Right lobe of liver (tissue), 6 donors: ENCODE data around the gene LGALS3BP. TPM values are rescaled to one million over a fixed set of nuclear protein-coding genes. Genes with fewer than 3 reads are reported as not detected.

Experiments
- ATAC-seq, 4 donors: fragments of 200-7000 bp; cut with Tn5 transposase; one replicate each; pipeline ENCODE4 v1.9.1; 2020; ENCODE audit warnings: mild to moderate bottlenecking in 4 of 4, moderate library complexity in 4 of 4
- DNase-seq, 3 donors: peaks; one replicate each; pipeline ENCODE4 v3.0.0-alpha.2; 2020
- H3K27ac ChIP-seq, 3 donors: fragments of 200-600 bp; one replicate each; pipeline ENCODE4 v1.8.0; 2022
- H3K27me3 ChIP-seq, 2 donors: fragments of 200-600 bp; one replicate each; pipeline ENCODE4 v1.8.0; 2022
- H3K36me3 ChIP-seq, 4 donors: fragments of 200-600 bp; sonication (generic) in 1 of 4; one replicate each; pipeline versions ENCODE4 v1.5.1 to v1.8.0; 2017 to 2022; ENCODE audit warnings: control low read depth in 1 of 4
- H3K4me1 ChIP-seq, 4 donors: fragments of 200-600 bp; sonication (generic) in 1 of 4; one replicate each; pipeline versions ENCODE4 v1.5.1 to v1.8.0; 2017 to 2022; ENCODE audit warnings: control low read depth in 1 of 4
- H3K4me3 ChIP-seq, 3 donors: fragments of 200-600 bp; one replicate each; pipeline ENCODE4 v1.8.0; 2022
- H3K9me3 ChIP-seq, 4 donors: fragments of 200-600 bp; sonication (generic) in 1 of 4; one replicate each; pipeline versions ENCODE4 v1.5.1 to v1.8.0; 2017 to 2022; ENCODE audit warnings: control low read depth in 1 of 4
- POLR2A ChIP-seq: fragments of 450-650 bp; IDR thresholded peaks from one replicate; pipeline ENCODE4 v1.6.1; 2017; ENCODE audit warnings: antibody characterized with exemption, mild to moderate bottlenecking
- WGBS: methylation state at CpG from one replicate; pipeline ENCODE4 v1.1.6; 2018; ENCODE audit warnings: low coverage, low lambda C conversion rate; ENCODE audit not compliant: insufficient coverage; ENCODE audit errors: missing lambda C conversion rate; 5-methylcytosine and 5-hydroxymethylcytosine counted together
- intact Hi-C, 2 donors: fragments of 100-400 bp; cut with DNase I; formaldehyde crosslinking; loops; one replicate each; pipeline versions ENCODE4 v1.11.2 to v1.14.1; 2022
- total RNA-seq, 6 experiments: library from RNA; depleted of rRNA in 2 of 6; stranded (reverse); fragments of >200 nt in 2 of 6; fragmentation: NEBNext Ultra II Directional in 3 of 6; extraction: Animal tissue kit (Norgen Biotek cat#: 25700) in 3 of 6; gene quantifications; one replicate each; pipeline versions ENCODE4 v1.1.0 to v1.2.4, GENCODE V29; 2016 to 2023
- TF ChIP-seq, protein P1 (sequence below), 4 donors: fragments of 200-600 bp in 3 of 4; fragments of 450-650 bp in 1 of 4; IDR thresholded peaks; one replicate each; pipeline versions ENCODE4 v1.5.1 to v1.8.0; 2016 to 2022; ENCODE audit warnings: antibody characterized with exemption in 4 of 4, mild to moderate bottlenecking in 2 of 4
- donor health status: DM: no; HTN: yes; CAD: no.
- donor health status: DM: no; HTN: no; CAD: no.
- donor health status: DM: no; HTN: no; CAD: no.
- donor health status: DM: no; HTN: yes; CAD: no.
- donor health status: DM: no; HTN: yes; CAD: no.

LGALS3BP gene
- total RNA-seq, 6 experiments from 2014 or later: 82.8 to 257 (median 121) TPM

GRCh38 chr17:79006794-79007503 is 27.2 kb upstream of the LGALS3BP start:
- H3K27me3 ChIP-seq: no peaks in the 10 kb centered on the region
- intact Hi-C loops: no loop called here
- H3K27ac ChIP-seq: no peak overlapping the region
- TF ChIP-seq, protein P1, sequence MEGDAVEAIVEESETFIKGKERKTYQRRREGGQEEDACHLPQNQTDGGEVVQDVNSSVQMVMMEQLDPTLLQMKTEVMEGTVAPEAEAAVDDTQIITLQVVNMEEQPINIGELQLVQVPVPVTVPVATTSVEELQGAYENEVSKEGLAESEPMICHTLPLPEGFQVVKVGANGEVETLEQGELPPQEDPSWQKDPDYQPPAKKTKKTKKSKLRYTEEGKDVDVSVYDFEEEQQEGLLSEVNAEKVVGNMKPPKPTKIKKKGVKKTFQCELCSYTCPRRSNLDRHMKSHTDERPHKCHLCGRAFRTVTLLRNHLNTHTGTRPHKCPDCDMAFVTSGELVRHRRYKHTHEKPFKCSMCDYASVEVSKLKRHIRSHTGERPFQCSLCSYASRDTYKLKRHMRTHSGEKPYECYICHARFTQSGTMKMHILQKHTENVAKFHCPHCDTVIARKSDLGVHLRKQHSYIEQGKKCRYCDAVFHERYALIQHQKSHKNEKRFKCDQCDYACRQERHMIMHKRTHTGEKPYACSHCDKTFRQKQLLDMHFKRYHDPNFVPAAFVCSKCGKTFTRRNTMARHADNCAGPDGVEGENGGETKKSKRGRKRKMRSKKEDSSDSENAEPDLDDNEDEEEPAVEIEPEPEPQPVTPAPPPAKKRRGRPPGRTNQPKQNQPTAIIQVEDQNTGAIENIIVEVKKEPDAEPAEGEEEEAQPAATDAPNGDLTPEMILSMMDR (IDR thresholded peaks at IDR 0.05): no peak
- no peak for TF ChIP-seq POLR2A
- ATAC-seq (no peak), DNase-seq (peak in 2 of 3 donors; percentile 15 to 48)
- 83% methylated on average over 17 of the region's 19 CpGs for WGBS
- no peak overlapping the region for H3K4me3 ChIP-seq
- H3K9me3 ChIP-seq: no peaks in the 10 kb centered on the region
- H3K36me3 ChIP-seq: no peaks in the 10 kb centered on the region
- peaks cover 0 to 26% (median 8%) of the 10 kb centered on the region in 4 donors for H3K4me1 ChIP-seq

GRCh38 chr17:79006046-79006445 is 26.3 kb upstream of the LGALS3BP start:
- no peak overlapping the region for H3K27ac ChIP-seq
- no peak overlapping the region for H3K4me3 ChIP-seq
- DNase-seq (peak; percentile 24 to 37 (median 28)), ATAC-seq (no peak)
- no peak for TF ChIP-seq POLR2A
- TF ChIP-seq, protein P1 (IDR thresholded peaks at IDR 0.05): no peak
- intact Hi-C loops: no loop called here
- H3K36me3 ChIP-seq: no peaks in the 10 kb centered on the region
- H3K9me3 ChIP-seq: no peaks in the 10 kb centered on the region
- peaks cover 0 to 26% (median 8%) of the 10 kb centered on the region in 4 donors for H3K4me1 ChIP-seq
- no peaks in the 10 kb centered on the region for H3K27me3 ChIP-seq
- WGBS: 53% methylated on average over 3 of the region's 8 CpGs

DNA sequence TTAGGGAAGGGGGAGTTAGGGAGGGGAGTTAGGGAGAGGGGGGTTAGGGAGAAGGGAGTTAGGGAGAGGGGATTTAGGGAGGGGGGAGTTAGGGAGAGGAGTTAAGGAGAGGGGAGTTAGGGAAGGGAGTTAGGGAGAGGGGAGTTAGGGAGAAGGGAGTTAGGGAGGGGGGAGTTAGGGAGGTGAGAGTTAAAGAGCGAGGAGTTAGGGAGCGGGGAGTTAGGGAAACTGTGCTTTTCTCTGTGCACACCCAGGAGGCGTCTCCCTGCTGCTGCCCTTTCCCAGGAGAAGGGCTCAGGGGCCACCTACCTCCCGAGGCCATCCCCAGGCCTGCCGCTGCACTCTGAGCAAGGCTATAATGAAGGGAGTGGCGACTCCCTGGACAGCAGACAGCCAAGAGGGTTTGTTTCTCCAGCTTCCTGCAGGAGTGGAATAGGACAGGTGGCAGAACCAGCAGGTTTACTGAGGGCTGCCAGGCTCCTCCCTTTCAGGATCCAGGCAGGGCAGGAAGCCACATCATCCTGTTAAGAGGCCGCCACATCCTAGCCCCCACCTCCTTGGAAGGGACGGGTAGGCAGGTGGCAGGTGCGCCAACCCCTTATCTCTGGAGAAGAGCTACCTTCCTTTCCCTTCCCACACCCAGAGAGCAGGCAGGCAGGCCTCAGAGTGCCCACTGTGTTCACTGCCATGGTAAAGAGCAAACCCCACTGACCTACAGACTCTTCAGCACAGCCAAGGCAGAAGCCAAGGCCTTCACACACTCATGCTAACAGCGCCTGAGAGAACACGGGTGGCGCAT is 25.5 kb upstream of the LGALS3BP start:
- TF ChIP-seq, protein P1 (IDR thresholded peaks at IDR 0.05): no peak
- TF ChIP-seq POLR2A: no peak
- WGBS: 92% methylated on average over 5 of the region's 12 CpGs
- Histone ChIP-seq H3K4me3 (no peak overlapping the region), H3K27me3 (no peaks in the 10 kb centered on the region), H3K36me3 (no peaks in the 10 kb centered on the region), H3K9me3 (no peaks in the 10 kb centered on the region), H3K4me1 (peaks cover 0 to 26% (median 8%) of the 10 kb centered on the region in 4 donors), H3K27ac (no peak overlapping the region)
- intact Hi-C loops: no loop called here
- peak; percentile 21 to 45 (median 39) for DNase-seq
- ATAC-seq: peak in 1 of 4 donors; percentile 5

- Histone ChIP-seq H3K36me3 (peaks cover 0 to 5% (median 0%) of the 10 kb centered on the region in 4 donors), H3K27me3 (no peaks in the 10 kb centered on the region), H3K9me3 (no peaks in the 10 kb centered on the region), H3K27ac (no peak overlapping the region), H3K4me3 (no peak overlapping the region), H3K4me1 (peaks cover 0 to 25% (median 8%) of the 10 kb centered on the region in 4 donors)
- peak in 2 of 3 donors; percentile 17 to 41 for DNase-seq
- ATAC-seq: no peak
- intact Hi-C loops: no loop called here
- WGBS: 85% methylated on average over 3 of the region's 3 CpGs
- TF ChIP-seq, protein P1 (IDR thresholded peaks at IDR 0.05): no peak
- no peak for TF ChIP-seq POLR2A
These were observed 24.1 kb upstream of the LGALS3BP start for GRCh38 chr17:79003661-79004411.
